Cardiac fibroblast (primary cell): ENCODE results near the gene CDC37L1.

Experiments
- DNase-seq, 2 donors: peaks; one replicate each; pipeline versions ENCODE4 v3.0.0 to v3.0.0-alpha.2; 2010; ENCODE audit warnings: low read depth in 2 of 2
- H3K4me3 ChIP-seq, 2 donors: replicated peaks in 1 of 2; 1 replicate in 1 of 2; 2 replicates in 1 of 2; pipeline ENCODE4 v1.5.1; 2011; ENCODE audit warnings: low read depth in 2 of 2, low read length in 2 of 2, mild to moderate bottlenecking in 2 of 2, moderate library complexity in 1 of 2
- TF ChIP-seq, protein P1 (sequence below): IDR thresholded peaks from one replicate; pipeline ENCODE4 v1.5.1; 2011; ENCODE audit warnings: low read depth, mild to moderate bottlenecking, low read length, inconsistent platforms

Gene CDC37L1

DNA sequence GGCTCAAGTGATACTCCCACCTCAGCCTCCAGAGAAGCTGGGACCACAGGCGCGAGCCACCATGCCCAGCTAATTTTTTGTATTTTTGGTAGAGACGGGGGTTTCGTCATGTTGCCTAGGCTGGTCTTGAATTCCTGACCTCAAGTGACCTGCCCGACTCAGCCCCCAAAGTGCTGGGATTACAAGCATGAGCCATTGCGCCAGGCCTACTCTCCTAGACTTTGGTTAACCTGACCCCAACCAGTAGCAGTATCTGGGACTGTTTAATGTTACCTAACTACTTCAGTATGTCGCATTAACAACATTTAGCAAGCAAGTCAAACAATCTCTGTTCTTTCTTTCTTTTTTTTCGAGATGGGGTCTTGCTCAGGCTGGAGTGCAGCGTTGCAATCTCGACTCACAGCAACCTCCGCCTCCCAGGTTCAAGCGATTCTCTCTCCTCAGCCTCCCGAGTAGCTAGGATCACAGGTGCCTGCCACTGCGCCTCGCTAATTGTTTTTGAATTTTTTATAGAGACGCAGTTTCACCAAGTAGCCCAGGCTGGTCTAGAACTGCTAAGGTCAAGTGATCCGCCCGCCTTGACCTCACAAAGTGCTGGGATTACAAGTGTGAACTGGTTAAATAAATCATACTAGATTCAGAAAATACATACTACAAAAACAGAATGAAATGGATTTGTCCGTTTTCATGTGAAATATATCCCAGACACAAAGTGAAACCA is 59.7 kb downstream of the CDC37L1 start:
- H3K4me3 ChIP-seq = peak overlapping the region in 1 of 2 donors; percentile 80
- DNase-seq = no peak

DNA sequence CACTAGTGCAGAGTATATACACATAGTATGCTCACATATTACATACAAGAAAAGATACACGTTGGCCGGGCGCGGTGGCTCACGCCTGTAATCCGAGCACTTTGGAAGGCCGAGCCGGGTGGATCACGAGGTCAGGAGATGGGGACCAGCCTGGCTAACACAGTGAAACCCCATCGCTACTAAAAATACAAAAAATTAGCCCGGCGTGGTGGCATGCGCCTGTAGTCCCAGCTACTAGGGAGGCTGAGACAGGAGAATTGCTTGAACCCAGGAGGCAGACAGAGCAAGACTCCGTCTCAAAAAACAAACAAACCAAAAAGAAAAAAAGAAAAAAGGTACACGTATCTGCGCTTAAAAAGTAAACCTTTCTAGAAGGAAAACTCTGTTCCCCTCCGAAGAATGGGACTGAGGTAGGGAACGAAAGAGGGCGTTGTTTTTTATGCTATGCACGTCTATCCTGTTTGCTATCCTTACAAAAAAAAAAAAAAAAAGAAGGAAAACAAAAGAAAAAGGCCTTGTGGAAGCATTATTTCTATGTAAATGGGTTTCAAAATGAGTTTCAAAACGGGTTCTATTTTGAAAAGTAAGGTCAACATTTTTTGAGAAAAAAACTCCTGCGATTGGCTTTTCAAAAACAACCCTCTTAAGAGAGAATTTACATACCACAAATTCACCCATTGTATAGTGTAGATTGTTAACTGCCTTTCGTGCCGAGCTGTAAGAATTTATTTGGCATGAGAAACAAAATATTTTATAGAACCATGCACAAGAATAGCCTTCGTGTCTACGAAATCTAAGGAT is 60.4 kb downstream of the CDC37L1 start:
- H3K4me3 ChIP-seq = peak overlapping the region; percentile 80 to 84
- TF ChIP-seq, protein P1, sequence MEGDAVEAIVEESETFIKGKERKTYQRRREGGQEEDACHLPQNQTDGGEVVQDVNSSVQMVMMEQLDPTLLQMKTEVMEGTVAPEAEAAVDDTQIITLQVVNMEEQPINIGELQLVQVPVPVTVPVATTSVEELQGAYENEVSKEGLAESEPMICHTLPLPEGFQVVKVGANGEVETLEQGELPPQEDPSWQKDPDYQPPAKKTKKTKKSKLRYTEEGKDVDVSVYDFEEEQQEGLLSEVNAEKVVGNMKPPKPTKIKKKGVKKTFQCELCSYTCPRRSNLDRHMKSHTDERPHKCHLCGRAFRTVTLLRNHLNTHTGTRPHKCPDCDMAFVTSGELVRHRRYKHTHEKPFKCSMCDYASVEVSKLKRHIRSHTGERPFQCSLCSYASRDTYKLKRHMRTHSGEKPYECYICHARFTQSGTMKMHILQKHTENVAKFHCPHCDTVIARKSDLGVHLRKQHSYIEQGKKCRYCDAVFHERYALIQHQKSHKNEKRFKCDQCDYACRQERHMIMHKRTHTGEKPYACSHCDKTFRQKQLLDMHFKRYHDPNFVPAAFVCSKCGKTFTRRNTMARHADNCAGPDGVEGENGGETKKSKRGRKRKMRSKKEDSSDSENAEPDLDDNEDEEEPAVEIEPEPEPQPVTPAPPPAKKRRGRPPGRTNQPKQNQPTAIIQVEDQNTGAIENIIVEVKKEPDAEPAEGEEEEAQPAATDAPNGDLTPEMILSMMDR = no peak
- DNase-seq = peak; percentile 23 to 29

More for the DNA sequence above, 59.7 kb downstream of the CDC37L1 start:
- TF ChIP-seq, protein P1 = no peak

DNA sequence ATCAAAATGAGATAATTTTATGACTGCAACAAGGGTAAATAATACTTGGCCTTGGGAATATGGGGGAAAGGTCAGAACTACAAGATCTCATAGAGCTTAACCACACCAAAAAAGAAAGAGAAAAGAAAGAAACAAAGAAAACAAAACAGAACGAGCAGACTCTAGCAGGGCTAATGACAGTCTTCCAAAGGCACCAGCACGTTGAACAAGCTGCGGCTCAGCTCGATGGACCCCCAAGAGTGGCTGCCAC is 60.9 kb downstream of the CDC37L1 start:
- DNase-seq = peak; percentile 30 to 40
- peak overlapping the region; percentile 80 to 84 for H3K4me3 ChIP-seq
- TF ChIP-seq, protein P1 = no peak

DNA sequence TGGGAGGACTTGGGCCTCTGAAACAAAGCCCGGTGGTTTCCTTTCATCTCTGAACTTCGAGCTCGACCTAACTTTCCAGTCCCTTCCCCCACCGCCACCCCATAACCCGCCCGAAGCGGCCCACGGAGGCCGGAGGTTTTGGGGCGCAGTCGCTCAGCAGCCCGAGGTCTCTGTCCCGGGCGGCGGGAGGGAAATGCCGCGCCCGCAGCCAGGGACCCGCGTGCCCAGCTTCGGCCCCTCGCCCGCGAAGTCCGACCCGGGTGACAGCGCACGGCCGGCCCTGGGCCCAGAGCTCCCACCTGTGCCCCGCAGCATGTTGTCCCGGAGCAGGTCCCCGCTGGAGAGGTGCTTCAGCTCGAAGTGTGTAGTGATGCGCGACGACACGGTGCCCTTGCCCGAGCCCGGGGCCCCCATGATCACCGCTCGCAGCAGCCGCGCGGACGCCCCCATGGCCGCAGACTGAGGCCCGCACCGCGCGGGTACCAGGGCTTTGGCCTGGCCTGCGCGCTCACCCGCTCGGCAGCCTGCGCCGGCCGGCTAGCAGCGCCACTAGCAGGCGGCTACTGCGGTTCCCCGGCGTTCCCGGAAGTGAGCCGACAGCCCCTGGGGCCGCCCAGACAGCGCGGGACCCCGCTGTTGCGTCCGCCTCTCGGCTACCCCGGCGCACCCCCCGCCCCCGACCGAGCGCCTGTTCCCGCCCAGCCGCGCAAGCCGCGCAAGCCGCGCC is 61.4 kb downstream of the CDC37L1 start, which contains the start of gene AK3:
Gene AK3 (minus strand): TSS at position 565 of the 727 bp plus-strand sequence. CDS start 115 bp downstream, at position 450.
- TF ChIP-seq, protein P1 = no peak
- peak within 1 kb of the TSS; percentile 80 to 84 for H3K4me3 ChIP-seq
- DNase-seq = peak; percentile 75 to 90

DNA sequence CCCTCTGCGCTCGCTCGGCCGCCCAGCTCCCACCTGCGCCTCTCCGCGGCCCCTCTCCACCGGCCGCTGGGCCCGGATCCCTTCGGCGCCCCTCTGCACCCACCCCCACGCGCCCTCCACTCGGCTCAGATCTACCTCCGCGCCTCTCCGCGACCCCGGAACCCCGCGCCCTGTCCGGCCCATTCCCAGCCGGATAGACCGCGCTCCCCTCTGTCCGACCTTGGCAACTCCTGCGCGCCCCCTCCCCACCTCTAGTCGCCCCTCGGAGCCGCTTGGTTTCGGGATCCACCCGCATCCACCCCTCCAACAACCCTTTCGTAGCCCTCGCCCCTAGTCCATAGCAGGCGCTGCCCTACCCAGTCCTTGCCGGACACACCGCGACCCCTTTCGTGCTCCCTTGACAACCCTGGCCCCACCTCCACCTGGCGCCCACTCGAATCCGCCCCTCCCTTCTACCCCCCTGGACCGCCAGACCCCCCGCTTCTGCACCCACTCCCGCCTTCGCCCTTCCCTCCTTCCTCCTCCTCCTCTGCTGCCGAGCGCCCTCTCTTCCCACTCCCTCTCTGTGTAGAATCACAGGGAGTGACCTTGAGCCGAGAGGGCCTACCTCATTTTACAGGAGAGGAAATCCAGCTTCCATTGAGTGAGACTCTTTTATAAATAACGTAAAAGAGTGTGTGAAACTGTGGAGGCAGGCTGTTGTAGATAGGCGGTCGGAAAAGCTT is 62.2 kb downstream of the CDC37L1 start:
- peak in 1 of 2 donors; percentile 13 for DNase-seq
- TF ChIP-seq, protein P1 = no peak
- peak overlapping the region; percentile 80 to 84 for H3K4me3 ChIP-seq

DNA sequence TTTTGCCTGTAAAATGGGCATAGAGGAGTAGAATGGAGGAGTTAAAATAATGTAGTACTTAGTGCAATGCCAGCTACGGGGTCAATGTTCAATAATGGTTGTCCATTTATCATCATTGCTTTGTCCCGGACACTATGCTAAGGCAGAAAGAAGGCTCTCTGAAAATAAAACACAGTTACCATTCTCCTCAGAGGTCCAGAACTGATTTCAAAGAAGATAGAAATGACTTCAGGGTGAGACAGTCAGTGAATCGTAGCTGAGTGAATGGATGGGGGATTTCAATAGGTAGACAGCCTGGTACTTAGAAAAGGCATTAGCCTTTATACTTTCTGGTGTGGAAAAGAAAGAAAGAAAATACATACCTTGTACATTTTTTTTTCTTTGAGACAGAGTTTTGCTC is 62.9 kb downstream of the CDC37L1 start:
- TF ChIP-seq, protein P1 = no peak
- no peak overlapping the region for H3K4me3 ChIP-seq
- no peak for DNase-seq
